NCI-H748 treated with DMSO at 0.1 percent for 48 hours (cell line): ENCODE results near the gene LRG1.

Source experiments
- DNase-seq: peaks from one replicate; lab custom pipeline; 2025; lab: John Stamatoyannopoulos, UW

The LRG1 gene

DNA sequence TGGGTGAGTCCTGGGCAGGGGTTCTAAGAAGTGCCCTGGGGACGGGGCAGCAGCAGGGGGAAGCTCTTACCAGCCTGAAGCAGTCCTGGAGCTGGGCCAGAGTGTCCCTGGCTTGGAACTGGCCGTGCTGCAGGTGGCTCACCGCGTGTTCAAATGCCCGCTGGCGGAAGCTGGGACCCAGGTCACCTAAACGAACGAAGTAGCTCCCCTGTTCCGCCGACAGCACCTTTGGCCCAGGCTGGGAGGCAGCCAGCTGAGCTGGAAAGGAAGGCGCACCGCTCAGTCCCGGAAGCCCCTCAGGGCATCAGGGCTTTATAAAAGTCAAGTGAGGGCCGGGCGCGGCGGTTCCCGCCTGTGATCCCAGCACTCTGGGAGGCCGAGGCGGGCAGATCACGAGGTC is 31.1 kb downstream of the LRG1 start:
- no peak for DNase-seq

DNA sequence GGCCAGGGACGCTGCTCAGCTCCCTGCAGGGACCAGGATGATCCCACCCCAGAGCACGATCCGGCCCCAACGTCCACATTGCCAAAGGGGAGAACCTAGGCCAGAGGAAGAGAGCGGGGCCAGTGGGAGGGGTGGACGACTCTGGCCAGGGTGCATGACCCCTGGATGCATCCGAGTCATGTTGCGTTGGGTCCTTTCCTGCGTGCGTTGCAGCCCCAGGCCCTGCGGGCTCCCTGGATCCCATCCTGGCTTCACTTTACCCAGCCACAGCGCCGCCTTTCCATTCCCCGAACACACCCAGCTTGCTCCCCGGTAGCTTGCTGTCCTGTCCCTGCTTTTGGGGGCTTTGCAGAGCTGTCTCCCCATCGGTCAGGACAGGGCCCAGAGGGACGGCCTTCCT is 32.0 kb downstream of the LRG1 start:
- no peak for DNase-seq

DNA sequence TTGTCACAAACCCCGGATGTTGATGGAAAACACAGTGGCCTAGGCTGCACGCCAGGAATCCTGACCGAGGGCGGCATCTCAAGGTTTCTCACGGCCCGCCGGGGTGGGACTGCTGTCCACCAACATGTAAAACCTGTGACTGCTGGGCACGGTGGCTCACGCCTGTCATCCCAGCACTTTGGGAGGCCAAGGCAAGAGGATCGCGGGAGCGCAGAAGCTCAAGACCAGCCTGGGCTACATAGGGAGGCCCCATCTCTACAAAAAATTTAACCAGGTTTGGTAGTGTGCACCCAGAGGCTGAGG is 32.7 kb downstream of the LRG1 start:
- DNase-seq, result no peak

- no peak for DNase-seq
Measured at GRCh38 chr19:4506449-4507149, 33.2 kb downstream of the LRG1 start.

DNA sequence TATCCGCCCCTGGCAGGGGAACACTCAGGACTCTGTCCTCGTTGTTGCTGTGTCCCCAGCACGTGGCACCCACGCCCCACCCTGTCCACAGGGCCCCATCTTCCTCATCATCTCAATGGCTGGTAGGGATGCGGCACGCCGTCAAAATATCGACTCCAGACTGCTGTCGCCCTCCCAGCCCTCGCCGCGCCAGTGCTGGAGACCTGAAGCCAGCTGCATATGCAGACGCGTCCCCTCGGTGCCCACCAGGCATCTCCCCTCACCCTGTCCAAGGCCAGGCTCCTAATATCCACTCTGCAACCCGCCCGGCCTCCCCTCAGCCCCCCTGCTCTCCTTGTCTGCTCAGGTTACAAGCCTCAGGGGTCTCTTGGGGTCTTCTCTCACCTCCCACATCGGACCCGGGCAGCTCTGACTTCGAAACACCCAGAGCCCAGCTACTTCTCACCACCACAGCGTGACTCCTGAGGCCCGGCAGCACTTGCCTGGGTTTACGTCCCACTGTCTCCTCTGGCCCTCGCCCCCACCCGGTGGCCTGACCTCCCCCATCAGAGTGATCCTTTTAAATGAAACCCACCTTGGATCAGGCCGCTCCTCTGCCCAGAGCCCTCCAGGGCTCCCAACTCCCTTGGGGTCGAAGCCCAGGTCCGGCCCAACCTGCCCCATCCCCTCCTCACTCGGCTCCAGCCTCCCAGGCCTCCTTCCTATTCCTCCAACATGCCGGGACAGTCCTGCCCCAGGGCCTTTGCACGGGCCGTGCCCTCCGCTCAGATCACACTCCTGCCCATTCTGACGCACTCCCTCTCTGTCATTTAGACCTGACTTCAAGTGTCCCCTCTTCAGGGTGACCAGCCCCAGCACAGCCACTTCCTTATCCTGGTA is 34.0 kb downstream of the LRG1 start:
- DNase-seq, result no peak

GRCh38 chr19:4504891-4505569 is 34.8 kb downstream of the LRG1 start:
- DNase-seq, result no peak

GRCh38 chr19:4504297-4504701 is 35.5 kb downstream of the LRG1 start:
- no peak for DNase-seq

DNA sequence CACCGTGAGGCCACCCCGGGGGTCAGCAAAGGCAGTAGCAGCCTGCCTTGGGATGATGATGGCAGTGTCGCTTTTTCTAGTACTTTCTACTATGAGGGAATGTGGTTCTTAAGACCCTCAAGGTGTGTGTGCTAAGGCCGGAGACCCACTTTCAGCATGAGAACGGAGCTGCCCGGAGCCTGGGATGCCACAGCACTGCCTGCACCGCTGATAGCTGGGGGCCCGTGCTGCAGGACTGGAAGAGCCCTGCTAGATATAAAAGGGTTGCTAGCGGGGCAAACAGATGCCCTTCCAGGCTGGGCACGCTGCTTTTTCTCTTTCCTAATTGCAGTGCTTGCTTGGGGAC is 36.0 kb downstream of the LRG1 start:
- DNase-seq, result no peak

DNA sequence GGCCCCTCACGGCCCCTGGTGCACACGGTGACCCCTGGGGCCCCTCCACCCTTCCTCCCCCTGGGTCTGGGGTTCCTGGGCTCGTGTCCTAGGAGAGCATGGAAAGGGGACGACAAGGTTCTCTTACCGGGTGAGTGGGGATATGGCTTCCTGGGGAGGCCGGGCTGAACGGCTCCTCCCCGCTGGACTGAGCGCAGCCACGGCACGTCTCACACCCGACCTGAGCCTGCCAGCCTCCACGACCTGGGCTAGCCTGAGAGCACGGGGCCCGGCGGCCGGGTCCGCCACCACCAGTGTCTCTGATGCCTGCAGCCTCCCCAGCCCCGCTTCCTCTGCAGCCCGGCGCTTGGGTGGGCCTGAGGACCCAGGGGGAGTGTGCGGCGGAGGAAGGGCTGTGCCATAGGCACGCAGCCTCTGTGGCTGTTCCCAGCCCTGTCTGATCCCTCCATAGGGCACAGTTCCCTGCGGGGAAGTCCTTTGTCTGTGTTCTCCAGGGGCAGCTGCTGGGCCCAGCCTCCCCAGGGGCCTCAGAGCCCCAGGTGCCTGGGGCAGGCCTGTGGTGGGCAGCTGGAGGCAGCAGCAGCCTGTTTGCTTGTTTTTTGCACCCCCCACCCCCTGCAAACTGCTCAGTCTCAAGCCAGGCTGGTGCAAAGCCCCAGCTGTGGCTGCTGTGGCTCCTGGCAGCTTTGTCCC is 36.6 kb downstream of the LRG1 start:
- DNase-seq, result no peak

- no peak for DNase-seq
Measured at GRCh38 chr19:4502282-4503131, 37.3 kb downstream of the LRG1 start.

DNA sequence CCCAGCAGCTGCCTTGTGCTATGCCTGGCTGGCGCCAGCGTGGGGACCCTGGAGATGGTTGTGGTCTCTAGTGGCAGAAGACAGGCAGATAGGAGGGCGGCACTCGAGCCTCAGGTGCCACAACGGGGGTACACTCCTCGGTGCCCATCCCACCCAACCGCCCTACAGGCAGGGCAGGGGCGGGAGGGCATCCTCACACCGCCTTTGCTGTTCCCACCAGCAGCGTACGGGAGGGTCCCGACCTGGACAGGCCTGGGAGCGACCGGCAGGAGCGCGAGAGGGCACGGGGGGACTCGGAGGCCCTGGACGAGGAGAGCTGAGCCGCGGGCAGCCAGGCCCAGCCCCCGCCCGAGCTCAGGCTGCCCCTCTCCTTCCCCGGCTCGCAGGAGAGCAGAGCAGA is 38.1 kb downstream of the LRG1 start:
- DNase-seq, result no peak

DNA sequence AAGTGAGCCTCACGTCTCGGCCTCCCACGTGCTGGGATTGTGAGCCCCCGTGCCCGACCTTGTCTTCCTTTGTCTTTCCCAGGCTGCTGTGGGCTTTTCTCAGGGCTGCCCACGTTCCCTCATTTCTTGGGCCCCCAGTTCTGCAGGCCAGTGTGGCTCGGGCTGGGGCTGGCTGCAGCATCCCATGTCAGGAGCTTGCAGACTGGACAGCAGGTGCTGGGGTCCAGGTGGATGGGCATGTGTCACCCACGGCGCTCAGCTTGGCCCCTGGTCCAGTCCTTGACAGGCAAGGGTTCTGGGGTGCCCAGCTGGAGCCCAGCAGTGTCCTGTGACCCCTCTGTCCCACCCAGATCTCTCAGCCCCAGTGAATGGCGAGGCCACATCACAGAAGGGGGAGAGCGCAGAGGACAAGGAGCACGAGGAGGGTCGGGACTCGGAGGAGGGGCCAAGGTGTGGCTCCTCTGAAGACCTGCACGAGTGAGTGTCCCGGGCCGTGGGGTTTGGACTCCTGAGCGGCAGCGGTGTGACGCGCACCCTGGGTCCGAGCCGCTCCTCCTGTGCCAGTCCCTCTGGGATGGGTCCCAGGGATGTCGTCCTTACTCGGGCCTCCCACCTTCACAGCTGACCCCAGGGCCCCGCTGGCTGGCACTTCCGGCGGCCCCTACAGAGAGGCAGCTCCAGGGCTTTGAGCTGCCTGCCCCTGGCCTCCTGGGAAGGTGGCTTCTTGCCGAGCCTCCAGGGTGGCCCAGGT is 38.8 kb downstream of the LRG1 start:
- DNase-seq, result no peak

DNA sequence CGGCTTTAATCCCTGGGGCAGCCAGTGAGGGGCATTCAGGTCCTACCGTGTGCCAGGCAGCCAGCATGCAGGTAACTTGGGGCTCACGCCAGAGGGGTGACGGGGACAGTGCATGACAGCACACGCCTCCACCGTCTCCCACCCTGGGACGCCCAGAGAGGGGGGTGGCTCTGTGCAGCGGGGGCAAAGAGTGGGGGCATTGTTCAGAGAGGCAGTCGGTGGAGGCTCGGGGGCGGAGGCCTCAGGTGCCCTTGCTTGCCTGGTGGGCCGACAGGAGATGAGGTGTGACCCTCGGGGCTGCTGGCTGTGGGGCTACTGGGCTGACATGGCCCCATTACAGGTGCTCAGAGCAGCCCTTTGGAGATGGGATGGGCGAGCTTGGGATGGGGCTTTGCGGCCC is 40.0 kb downstream of the LRG1 start:
- DNase-seq, result no peak

GRCh38 chr19:4499318-4499717 is 40.5 kb downstream of the LRG1 start:
- no peak for DNase-seq

DNA sequence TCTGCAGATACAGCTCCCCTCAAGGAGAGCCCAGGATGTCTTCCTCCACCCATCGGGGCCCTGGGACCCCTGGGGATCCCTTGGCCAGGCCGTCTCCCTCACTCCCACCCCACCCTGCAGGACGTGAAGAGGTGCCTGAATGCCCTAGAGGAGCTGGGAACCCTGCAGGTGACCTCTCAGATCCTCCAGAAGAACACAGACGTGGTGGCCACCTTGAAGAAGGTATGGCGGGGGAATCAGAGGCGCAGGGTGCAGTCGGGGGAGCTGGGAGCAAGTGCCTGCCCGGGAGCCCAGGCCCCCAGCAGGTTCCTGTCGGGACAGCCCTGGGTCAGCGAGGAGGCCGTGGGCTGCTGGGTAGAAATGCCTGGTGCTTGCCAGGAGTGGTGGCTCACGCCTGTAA is 41.1 kb downstream of the LRG1 start:
- DNase-seq, result no peak

- DNase-seq, result no peak
Measured at GRCh38 chr19:4497770-4498389, 42.0 kb downstream of the LRG1 start.

DNA sequence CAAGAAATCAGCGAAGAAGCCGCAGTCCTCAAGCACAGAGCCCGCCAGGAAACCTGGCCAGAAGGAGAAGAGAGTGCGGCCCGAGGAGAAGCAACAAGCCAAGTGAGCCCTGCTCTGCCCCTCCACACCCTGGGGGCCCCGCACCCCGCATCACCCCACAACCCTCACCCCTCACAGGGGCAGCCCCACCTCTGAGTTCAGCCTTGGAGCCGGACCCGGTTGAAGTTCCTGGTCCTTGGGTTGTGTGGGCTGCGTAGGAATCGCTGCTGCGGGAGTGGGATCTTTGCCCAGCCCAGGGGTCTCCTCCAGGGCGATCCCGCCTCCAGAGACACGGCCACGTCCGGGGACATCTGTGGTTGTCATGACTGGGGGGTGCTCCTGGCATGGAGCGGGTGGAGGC is 43.5 kb downstream of the LRG1 start:
- no peak for DNase-seq

DNA sequence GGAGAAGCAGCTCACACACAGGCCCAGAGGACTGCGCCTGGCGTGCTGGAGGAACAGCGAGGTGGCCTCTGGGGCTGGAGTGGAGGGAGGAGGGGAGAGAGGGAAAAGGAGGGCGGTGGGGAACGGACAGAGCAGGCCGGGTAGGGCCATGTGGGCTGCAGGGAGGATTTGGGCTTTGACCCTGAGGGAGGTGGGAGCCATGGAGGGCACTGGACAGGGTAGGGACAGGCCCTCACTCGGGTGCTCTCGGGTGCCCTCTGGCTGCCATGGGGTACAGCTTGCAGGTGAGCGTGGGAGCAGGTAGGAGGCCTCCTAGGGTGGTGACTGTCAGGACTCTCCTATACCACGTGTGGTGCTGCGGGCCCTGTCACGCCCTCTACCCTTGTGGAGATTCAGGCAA is 44.4 kb downstream of the LRG1 start:
- DNase-seq, result no peak

DNA sequence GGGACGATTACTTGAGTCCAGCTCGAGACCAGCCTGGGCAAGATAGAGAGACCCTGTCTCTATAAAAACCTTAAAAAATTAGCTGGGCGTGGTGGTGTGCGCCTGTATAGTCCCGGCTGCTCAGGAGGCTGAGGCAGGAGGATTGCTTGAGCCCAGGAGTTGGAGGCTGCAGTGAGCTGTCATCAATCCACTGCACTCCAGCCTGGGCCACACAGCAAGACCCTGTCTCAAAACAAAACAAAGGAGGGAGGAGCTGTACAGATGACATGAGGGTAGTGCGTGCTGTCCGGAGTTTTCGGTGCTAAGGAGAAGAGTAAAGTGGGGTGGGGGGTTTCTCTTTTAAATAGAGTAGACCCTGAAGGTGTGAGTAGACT is 45.2 kb downstream of the LRG1 start:
- no peak for DNase-seq

GRCh38 chr19:4493929-4494690 is 45.7 kb downstream of the LRG1 start:
- no peak for DNase-seq
